Measurements from ENCODE around the gene TSSC4.

The TSSC4 gene

GRCh38 chr11:2386591-2386990, 14.0 kb upstream of the TSSC4 start:
- DNase-seq (ENCODE audit: low spot score) = no peak

- no peak for DNase-seq (ENCODE audit: low spot score)
Measured at GRCh38 chr11:2387266-2387987, 13.1 kb upstream of the TSSC4 start.

- DNase-seq (ENCODE audit: low spot score) = no peak
Measured at GRCh38 chr11:2388431-2389376, 11.8 kb upstream of the TSSC4 start.

- DNase-seq (ENCODE audit: low spot score) = no peak
Measured at GRCh38 chr11:2389377-2390026, 11.0 kb upstream of the TSSC4 start.

- no peak for DNase-seq (ENCODE audit: low spot score)
Measured at GRCh38 chr11:2390091-2390724, 10.3 kb upstream of the TSSC4 start.

GRCh38 chr11:2390725-2391151, 9.8 kb upstream of the TSSC4 start:
- no peak for DNase-seq (ENCODE audit: low spot score)

- DNase-seq (ENCODE audit: low spot score) = no peak
Measured at GRCh38 chr11:2391181-2391975, 9.2 kb upstream of the TSSC4 start.

- no peak for DNase-seq (ENCODE audit: low spot score)
Measured at GRCh38 chr11:2392241-2392959, 8.2 kb upstream of the TSSC4 start.

- DNase-seq (ENCODE audit: low spot score) = no peak
Measured at GRCh38 chr11:2393111-2393868, 7.3 kb upstream of the TSSC4 start.

- no peak for DNase-seq (ENCODE audit: low spot score)
Measured at GRCh38 chr11:2393941-2394817, 6.4 kb upstream of the TSSC4 start.

- no peak for DNase-seq (ENCODE audit: low spot score)
Measured at GRCh38 chr11:2394818-2395105, 5.8 kb upstream of the TSSC4 start.

- no peak for DNase-seq (ENCODE audit: low spot score)
Measured at GRCh38 chr11:2395211-2395730, 5.3 kb upstream of the TSSC4 start.

GRCh38 chr11:2395856-2396255, 4.7 kb upstream of the TSSC4 start:
- no peak for DNase-seq (ENCODE audit: low spot score)

GRCh38 chr11:2396471-2396870, 4.1 kb upstream of the TSSC4 start:
- DNase-seq (ENCODE audit: low spot score) = no peak

- DNase-seq (ENCODE audit: low spot score) = no peak
Measured at GRCh38 chr11:2397005-2397404, 3.5 kb upstream of the TSSC4 start.

- DNase-seq (ENCODE audit: low spot score) = no peak
Measured at GRCh38 chr11:2398664-2399355, 1.7 kb upstream of the TSSC4 start.

GRCh38 chr11:2399488-2400068, 972 bp upstream of the TSSC4 start:
- no peak for DNase-seq (ENCODE audit: low spot score)
